ENCODE data around the gene AAMDC.

GRCh38 chr11:77800449-77800848 is 20.5 kb upstream of the AAMDC start:
- no peak for TF ChIP-seq CTCF (tag by site-specific recombination; IDR thresholded peaks at IDR 0.05)
- TF ChIP-seq, protein P1, sequence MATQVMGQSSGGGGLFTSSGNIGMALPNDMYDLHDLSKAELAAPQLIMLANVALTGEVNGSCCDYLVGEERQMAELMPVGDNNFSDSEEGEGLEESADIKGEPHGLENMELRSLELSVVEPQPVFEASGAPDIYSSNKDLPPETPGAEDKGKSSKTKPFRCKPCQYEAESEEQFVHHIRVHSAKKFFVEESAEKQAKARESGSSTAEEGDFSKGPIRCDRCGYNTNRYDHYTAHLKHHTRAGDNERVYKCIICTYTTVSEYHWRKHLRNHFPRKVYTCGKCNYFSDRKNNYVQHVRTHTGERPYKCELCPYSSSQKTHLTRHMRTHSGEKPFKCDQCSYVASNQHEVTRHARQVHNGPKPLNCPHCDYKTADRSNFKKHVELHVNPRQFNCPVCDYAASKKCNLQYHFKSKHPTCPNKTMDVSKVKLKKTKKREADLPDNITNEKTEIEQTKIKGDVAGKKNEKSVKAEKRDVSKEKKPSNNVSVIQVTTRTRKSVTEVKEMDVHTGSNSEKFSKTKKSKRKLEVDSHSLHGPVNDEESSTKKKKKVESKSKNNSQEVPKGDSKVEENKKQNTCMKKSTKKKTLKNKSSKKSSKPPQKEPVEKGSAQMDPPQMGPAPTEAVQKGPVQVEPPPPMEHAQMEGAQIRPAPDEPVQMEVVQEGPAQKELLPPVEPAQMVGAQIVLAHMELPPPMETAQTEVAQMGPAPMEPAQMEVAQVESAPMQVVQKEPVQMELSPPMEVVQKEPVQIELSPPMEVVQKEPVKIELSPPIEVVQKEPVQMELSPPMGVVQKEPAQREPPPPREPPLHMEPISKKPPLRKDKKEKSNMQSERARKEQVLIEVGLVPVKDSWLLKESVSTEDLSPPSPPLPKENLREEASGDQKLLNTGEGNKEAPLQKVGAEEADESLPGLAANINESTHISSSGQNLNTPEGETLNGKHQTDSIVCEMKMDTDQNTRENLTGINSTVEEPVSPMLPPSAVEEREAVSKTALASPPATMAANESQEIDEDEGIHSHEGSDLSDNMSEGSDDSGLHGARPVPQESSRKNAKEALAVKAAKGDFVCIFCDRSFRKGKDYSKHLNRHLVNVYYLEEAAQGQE (tag by site-specific recombination; IDR thresholded peaks at IDR 0.05): no peak
- TF ChIP-seq YY1 (tag by site-specific recombination; IDR thresholded peaks at IDR 0.05): no peak
- TF ChIP-seq, protein P2, sequence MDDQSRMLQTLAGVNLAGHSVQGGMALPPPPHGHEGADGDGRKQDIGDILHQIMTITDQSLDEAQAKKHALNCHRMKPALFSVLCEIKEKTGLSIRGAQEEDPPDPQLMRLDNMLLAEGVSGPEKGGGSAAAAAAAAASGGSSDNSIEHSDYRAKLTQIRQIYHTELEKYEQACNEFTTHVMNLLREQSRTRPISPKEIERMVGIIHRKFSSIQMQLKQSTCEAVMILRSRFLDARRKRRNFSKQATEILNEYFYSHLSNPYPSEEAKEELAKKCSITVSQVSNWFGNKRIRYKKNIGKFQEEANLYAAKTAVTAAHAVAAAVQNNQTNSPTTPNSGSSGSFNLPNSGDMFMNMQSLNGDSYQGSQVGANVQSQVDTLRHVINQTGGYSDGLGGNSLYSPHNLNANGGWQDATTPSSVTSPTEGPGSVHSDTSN (CRISPR knock-in tag; IDR thresholded peaks at IDR 0.05): no peak
- TF ChIP-seq PRDM6 (tag by site-specific recombination; IDR thresholded peaks at IDR 0.05): no peak
- TF ChIP-seq ZNF514 (tag by site-specific recombination; IDR thresholded peaks at IDR 0.05): no peak
